Stomach (tissue), 4 donors: ENCODE measurements around the gene KDM4B.

Experiments used
- CTCF ChIP-seq, 7 experiments: fragments of 450-650 bp in 4 of 7; fragments of 200-600 bp in 3 of 7; sonication (generic) in 3 of 7; IDR thresholded peaks; one replicate each; pipeline ENCODE4 v1.5.1; 2016 to 2019; ENCODE audit warnings: antibody characterized with exemption in 7 of 7, control low read depth in 2 of 7, mild to moderate bottlenecking in 1 of 7
- POLR2A ChIP-seq, 4 donors: fragments of 450-650 bp; IDR thresholded peaks; one replicate each; pipeline ENCODE4 v1.6.1; 2016; ENCODE audit warnings: antibody characterized with exemption in 4 of 4, control low read depth in 2 of 4, mild to moderate bottlenecking in 1 of 4, moderate library complexity in 1 of 4

GRCh38 chr19:4965061-4965460, 3.9 kb upstream of the KDM4B start:
- TF ChIP-seq POLR2A (IDR thresholded peaks at IDR 0.05) (no peak), CTCF (IDR thresholded peaks at IDR 0.05) (no peak)
